Calu3 (cell line): Measurements from ENCODE around the gene LVRN. TPM values are rescaled to one million over a fixed set of nuclear protein-coding genes. Genes with fewer than 3 reads are reported as not detected.

ENCODE experiments used
- BruUV-seq: library from RNA; stranded (reverse); fragments of 400-500 nt; replicated peaks from 2 replicates; lab custom pipeline; 2021; lab: Mats Ljungman, UMichigan
- CTCF ChIA-PET: fragments of 300-600 bp; sonication (Branson Sonifier 250); formaldehyde crosslinking; loops from one replicate; lab custom pipeline; 2022; ENCODE audit warnings: antibody characterized with exemption; lab: Charles Lee
- DNase-seq: peaks from one replicate; pipeline ENCODE4 v3.0.0; 2022
- H3K27ac Mint-ChIP-seq: one replicate; pipeline ENCODE4 v1.8.0; 2022; ENCODE audit warnings: mixed read lengths; ENCODE audit not compliant: unreplicated experiment
- H3K27me3 Mint-ChIP-seq: one replicate; pipeline ENCODE4 v1.8.0; 2022; ENCODE audit warnings: mixed read lengths; ENCODE audit not compliant: unreplicated experiment
- H3K36me3 Mint-ChIP-seq: one replicate; pipeline ENCODE4 v1.8.0; 2022; ENCODE audit warnings: mild to moderate bottlenecking, moderate library complexity, mixed read lengths; ENCODE audit not compliant: insufficient read depth, unreplicated experiment
- H3K4me1 Mint-ChIP-seq: one replicate; pipeline ENCODE4 v1.8.0; 2022; ENCODE audit warnings: mild to moderate bottlenecking, low read depth, mixed read lengths; ENCODE audit not compliant: unreplicated experiment
- H3K4me3 Mint-ChIP-seq: one replicate; pipeline ENCODE4 v1.8.0; 2022; ENCODE audit warnings: mild to moderate bottlenecking, low read depth, moderate library complexity, mixed read lengths; ENCODE audit not compliant: unreplicated experiment
- H3K9me3 Mint-ChIP-seq: one replicate; pipeline ENCODE4 v1.8.0; 2022; ENCODE audit warnings: low read depth, mixed read lengths; ENCODE audit not compliant: unreplicated experiment
- intact Hi-C: fragments of 100-400 bp; cut with micrococcal nuclease; formaldehyde crosslinking; loops from one replicate; pipeline ENCODE4 v1.10.0; 2022; ENCODE audit not compliant: unreplicated experiment
- total RNA-seq: library from RNA; stranded (reverse); gene quantifications from 2 replicates; pipeline ENCODE4 v1.2.3, GENCODE V29; 2022
- TF ChIP-seq, protein P1 (sequence below): fragments of 200-600 bp; IDR thresholded peaks from one replicate; pipeline ENCODE4 v1.8.0; 2022; ENCODE audit warnings: antibody characterized with exemption; ENCODE audit not compliant: unreplicated experiment

LVRN gene
- total RNA-seq, 1 experiment from 2014 or later = 0.14 TPM

- Mint-ChIP-seq H3K4me1 (peaks cover 9% of the 10 kb centered on the region), H3K9me3 (peaks cover 7% of the 10 kb centered on the region), H3K27ac (no peak overlapping the region), H3K4me3 (no peak overlapping the region), H3K36me3 (peaks cover 12% of the 10 kb centered on the region), H3K27me3 (no peaks in the 10 kb centered on the region)
- DNase-seq = no peak
- TF ChIP-seq, protein P1, sequence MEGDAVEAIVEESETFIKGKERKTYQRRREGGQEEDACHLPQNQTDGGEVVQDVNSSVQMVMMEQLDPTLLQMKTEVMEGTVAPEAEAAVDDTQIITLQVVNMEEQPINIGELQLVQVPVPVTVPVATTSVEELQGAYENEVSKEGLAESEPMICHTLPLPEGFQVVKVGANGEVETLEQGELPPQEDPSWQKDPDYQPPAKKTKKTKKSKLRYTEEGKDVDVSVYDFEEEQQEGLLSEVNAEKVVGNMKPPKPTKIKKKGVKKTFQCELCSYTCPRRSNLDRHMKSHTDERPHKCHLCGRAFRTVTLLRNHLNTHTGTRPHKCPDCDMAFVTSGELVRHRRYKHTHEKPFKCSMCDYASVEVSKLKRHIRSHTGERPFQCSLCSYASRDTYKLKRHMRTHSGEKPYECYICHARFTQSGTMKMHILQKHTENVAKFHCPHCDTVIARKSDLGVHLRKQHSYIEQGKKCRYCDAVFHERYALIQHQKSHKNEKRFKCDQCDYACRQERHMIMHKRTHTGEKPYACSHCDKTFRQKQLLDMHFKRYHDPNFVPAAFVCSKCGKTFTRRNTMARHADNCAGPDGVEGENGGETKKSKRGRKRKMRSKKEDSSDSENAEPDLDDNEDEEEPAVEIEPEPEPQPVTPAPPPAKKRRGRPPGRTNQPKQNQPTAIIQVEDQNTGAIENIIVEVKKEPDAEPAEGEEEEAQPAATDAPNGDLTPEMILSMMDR = no peak
- no TSS peak for BruUV-seq
- intact Hi-C loops = no loop called here
- CTCF ChIA-PET = no interaction called here
Measured at GRCh38 chr5:115930630-115931337, 31.5 kb upstream of the LVRN start.

DNA sequence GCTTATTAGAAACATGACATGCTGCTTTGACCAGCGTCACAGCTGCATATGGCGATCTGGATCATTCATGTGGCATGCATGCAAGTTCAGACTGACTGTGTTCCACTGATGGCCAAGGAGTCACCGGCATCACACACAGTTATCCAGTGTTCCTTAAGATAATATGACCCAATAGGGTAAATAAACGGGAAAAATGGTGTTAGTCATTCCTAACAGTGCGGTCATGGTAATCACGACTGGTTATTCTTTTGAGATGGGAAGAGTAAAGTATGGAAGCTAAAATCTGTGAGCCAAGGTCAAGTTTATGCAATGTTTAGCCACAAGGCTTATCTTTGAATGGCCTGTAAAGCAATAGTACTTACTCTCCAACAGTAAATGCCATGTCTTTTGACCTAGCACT is 29.3 kb upstream of the LVRN start:
- H3K27me3 Mint-ChIP-seq = no peaks in the 10 kb centered on the region
- peaks cover 7% of the 10 kb centered on the region for H3K9me3 Mint-ChIP-seq
- no peak overlapping the region for H3K4me3 Mint-ChIP-seq
- H3K36me3 Mint-ChIP-seq = peaks cover 12% of the 10 kb centered on the region
- BruUV-seq = no TSS peak
- intact Hi-C loops = no loop called here
- peaks cover 9% of the 10 kb centered on the region for H3K4me1 Mint-ChIP-seq
- no peak overlapping the region for H3K27ac Mint-ChIP-seq
- CTCF ChIA-PET = no interaction called here
- DNase-seq = no peak
- TF ChIP-seq, protein P1 = no peak

DNA sequence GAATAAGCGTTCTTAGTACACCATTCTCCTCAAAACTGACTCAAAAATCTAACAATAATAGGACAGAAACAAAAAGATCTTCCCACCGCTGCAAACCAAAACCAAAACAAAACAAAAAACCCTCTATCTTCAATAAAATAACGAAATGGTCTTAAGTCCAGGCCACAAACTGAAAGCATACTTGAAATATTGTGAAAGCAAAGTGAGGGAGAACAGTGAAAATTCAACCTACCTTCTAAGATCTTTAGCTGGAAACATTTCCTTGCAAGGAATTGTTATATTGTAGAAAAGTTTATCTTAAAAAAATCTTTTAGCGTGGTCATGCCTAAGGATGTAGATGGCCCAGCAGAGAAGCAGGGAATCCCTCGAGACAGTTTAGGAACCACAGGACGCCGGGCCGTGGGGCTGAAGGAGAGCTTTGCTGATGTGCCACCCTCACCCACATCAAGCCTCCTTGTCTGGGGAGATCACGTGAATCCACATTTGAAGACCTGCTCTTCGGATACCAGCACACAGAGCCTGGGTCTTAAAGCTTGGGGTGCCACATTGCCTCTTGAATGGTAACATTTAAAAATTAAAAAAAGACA is 27.8 kb upstream of the LVRN start:
- no peak for DNase-seq
- peaks cover 2% of the 10 kb centered on the region for H3K36me3 Mint-ChIP-seq
- no peak overlapping the region for H3K27ac Mint-ChIP-seq
- BruUV-seq = no TSS peak
- TF ChIP-seq, protein P1 = no peak
- intact Hi-C loops = no loop called here
- H3K9me3 Mint-ChIP-seq = peaks cover 4% of the 10 kb centered on the region
- no peak overlapping the region for H3K4me3 Mint-ChIP-seq
- CTCF ChIA-PET = no interaction called here
- H3K4me1 Mint-ChIP-seq = no peaks in the 10 kb centered on the region
- H3K27me3 Mint-ChIP-seq = no peaks in the 10 kb centered on the region

- Mint-ChIP-seq H3K27me3 (no peaks in the 10 kb centered on the region), H3K36me3 (no peaks in the 10 kb centered on the region), H3K4me1 (peaks cover 5% of the 10 kb centered on the region), H3K4me3 (no peak overlapping the region), H3K27ac (no peak overlapping the region), H3K9me3 (peaks cover 6% of the 10 kb centered on the region)
- intact Hi-C loops = no loop called here
- BruUV-seq = no TSS peak
- TF ChIP-seq, protein P1 = no peak
- no peak for DNase-seq
- CTCF ChIA-PET = no interaction called here
Measured at GRCh38 chr5:115936031-115936430, 26.2 kb upstream of the LVRN start.
